ENCODE data around the gene NCOA3.
"Not testable (repeated sequence)": the region's sequence is repeated elsewhere in the genome, so short reads cannot be mapped to it uniquely, and the experiment has no call there.

The NCOA3 gene

GRCh38 chr20:47578543-47578942 is 76.9 kb downstream of the NCOA3 start:
- H3K9me2 ChIP-seq (ENCODE audit: low read depth, low read length) = no peaks in the 10 kb centered on the region
- no peak overlapping the region for H2AFZ ChIP-seq (ENCODE audit: low read length)
- 0 out of 2 replicates have a peak, but pooled peaks cover 4% of the 10 kb centered on the region for H3F3A ChIP-seq (ENCODE audit: insufficient read depth, low read length)
- no peak for TF ChIP-seq CTCF (IDR thresholded peaks at IDR 0.05; ENCODE audit: low read length)
- TF ChIP-seq EZH2 (IDR thresholded peaks at IDR 0.05; ENCODE audit: borderline replicate concordance, low read length) = no peak
- no peak overlapping the region for H3K9ac ChIP-seq (ENCODE audit: low read length)
- H3K4me3 ChIP-seq (ENCODE audit: low read depth, low read length, poor library complexity, severe bottlenecking) = no peak overlapping the region
- H3K79me2 ChIP-seq (ENCODE audit: insufficient read depth, low read length) = peaks cover 98% of the 10 kb centered on the region
- no peaks in the 10 kb centered on the region for H3K9me3 ChIP-seq (ENCODE audit: low read length)
- 0 out of 2 replicates have a peak, but pooled peaks cover 9% of the 10 kb centered on the region for H4K20me1 ChIP-seq (ENCODE audit: insufficient read depth, low read length)
- H3K4me2 ChIP-seq (ENCODE audit: low read length) = no peak overlapping the region
- peaks cover 65% of the 10 kb centered on the region; the same call in 1 of the 2 replicates for H3K36me3 ChIP-seq (ENCODE audit: insufficient read depth, low read length)
- H3K4me1 ChIP-seq (ENCODE audit: insufficient read depth, low read length, severe bottlenecking) = peaks cover 52% of the 10 kb centered on the region
- no peak overlapping the region for H3K27ac ChIP-seq (ENCODE audit: low read depth, low read length, poor library complexity, severe bottlenecking)
- H3K27me3 ChIP-seq (ENCODE audit: insufficient read depth, low read length) = no peaks in the 10 kb centered on the region

DNA sequence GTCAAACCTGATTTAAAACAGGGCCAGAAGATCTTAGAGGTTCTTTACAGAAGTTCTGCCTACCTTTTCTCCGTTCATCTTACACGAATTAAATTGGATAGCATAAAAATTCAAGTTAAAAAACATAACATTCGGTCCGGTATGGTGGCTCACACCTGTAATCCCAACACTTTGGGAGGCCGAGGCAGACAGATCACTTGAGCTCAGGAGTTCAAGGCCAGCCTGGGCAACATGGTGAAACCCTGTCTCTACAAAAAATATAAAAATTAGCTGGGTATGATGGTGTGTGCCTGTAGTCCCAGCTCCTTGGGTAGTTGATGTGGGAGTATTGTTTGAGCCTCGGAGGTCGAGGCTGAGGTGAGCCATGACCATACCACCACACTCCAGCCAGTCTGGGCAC is 79.0 kb downstream of the NCOA3 start:
- H3K9ac ChIP-seq (ENCODE audit: low read length); H3K9me2 ChIP-seq (ENCODE audit: low read depth, low read length); H3K9me3 ChIP-seq (ENCODE audit: low read length); H4K20me1 ChIP-seq (ENCODE audit: insufficient read depth, low read length); H3K27me3 ChIP-seq (ENCODE audit: insufficient read depth, low read length); H3K27ac ChIP-seq (ENCODE audit: low read depth, low read length, poor library complexity, severe bottlenecking); H3K4me2 ChIP-seq (ENCODE audit: low read length); H3K4me3 ChIP-seq (ENCODE audit: low read depth, low read length, poor library complexity, severe bottlenecking); H3F3A ChIP-seq (ENCODE audit: insufficient read depth, low read length); H2AFZ ChIP-seq (ENCODE audit: low read length): not testable (repeated sequence)
- H3K79me2 ChIP-seq (ENCODE audit: insufficient read depth, low read length) = peaks cover 93% of the 10 kb centered on the region
- H3K36me3 ChIP-seq (ENCODE audit: insufficient read depth, low read length) = peaks cover 78% of the 10 kb centered on the region
- peaks cover 30% of the 10 kb centered on the region for H3K4me1 ChIP-seq (ENCODE audit: insufficient read depth, low read length, severe bottlenecking)

DNA sequence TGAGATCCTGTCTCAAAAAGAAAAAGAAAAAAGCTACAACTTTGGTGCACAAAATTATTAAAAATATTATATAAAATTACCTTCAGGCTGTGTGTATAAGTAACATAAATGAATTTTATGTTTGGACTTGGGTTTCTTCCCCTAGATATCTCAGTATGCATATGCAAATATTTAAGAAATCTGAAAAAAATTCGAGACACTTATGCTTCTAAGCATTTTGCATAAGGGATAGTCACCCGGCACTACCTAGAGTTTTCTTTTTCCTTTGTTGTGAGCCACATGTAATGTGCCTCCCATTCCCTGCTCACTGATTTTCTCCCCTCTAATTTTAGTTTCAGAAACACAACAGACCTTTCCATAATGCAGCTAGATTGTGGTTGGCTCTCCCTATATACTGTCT is 79.4 kb downstream of the NCOA3 start:
- no peak overlapping the region for H3K4me3 ChIP-seq (ENCODE audit: low read depth, low read length, poor library complexity, severe bottlenecking)
- no peak overlapping the region for H3K4me2 ChIP-seq (ENCODE audit: low read length)
- no peak overlapping the region for H3K9ac ChIP-seq (ENCODE audit: low read length)
- H3K36me3 ChIP-seq (ENCODE audit: insufficient read depth, low read length) = peaks cover 82% of the 10 kb centered on the region
- no peak overlapping the region for H2AFZ ChIP-seq (ENCODE audit: low read length)
- H3K27me3 ChIP-seq (ENCODE audit: insufficient read depth, low read length) = no peaks in the 10 kb centered on the region
- TF ChIP-seq CTCF (IDR thresholded peaks at IDR 0.05; ENCODE audit: low read length) (no peak), EZH2 (IDR thresholded peaks at IDR 0.05; ENCODE audit: borderline replicate concordance, low read length) (no peak)
- H3K79me2 ChIP-seq (ENCODE audit: insufficient read depth, low read length) = peaks cover 93% of the 10 kb centered on the region
- no peaks in the 10 kb centered on the region for H3K9me2 ChIP-seq (ENCODE audit: low read depth, low read length)
- 0 out of 2 replicates have a peak, but pooled peaks cover 9% of the 10 kb centered on the region for H4K20me1 ChIP-seq (ENCODE audit: insufficient read depth, low read length)
- H3F3A ChIP-seq (ENCODE audit: insufficient read depth, low read length) = 0 out of 2 replicates have a peak, but pooled peaks cover 4% of the 10 kb centered on the region
- H3K27ac ChIP-seq (ENCODE audit: low read depth, low read length, poor library complexity, severe bottlenecking) = peak overlapping the region; percentile 33
- H3K4me1 ChIP-seq (ENCODE audit: insufficient read depth, low read length, severe bottlenecking) = peaks cover 26% of the 10 kb centered on the region
- no peaks in the 10 kb centered on the region for H3K9me3 ChIP-seq (ENCODE audit: low read length)

GRCh38 chr20:47583551-47583950 is 81.9 kb downstream of the NCOA3 start:
- H4K20me1 ChIP-seq (ENCODE audit: insufficient read depth, low read length) = 0 out of 2 replicates have a peak, but pooled peaks cover 9% of the 10 kb centered on the region
- peaks cover 95% of the 10 kb centered on the region for H3K79me2 ChIP-seq (ENCODE audit: insufficient read depth, low read length)
- no peak overlapping the region for H2AFZ ChIP-seq (ENCODE audit: low read length)
- no peaks in the 10 kb centered on the region for H3K9me2 ChIP-seq (ENCODE audit: low read depth, low read length)
- no peak overlapping the region for H3K9ac ChIP-seq (ENCODE audit: low read length)
- peaks cover 95% of the 10 kb centered on the region for H3K36me3 ChIP-seq (ENCODE audit: insufficient read depth, low read length)
- TF ChIP-seq CTCF (IDR thresholded peaks at IDR 0.05; ENCODE audit: low read length) = no peak
- no peak for TF ChIP-seq EZH2 (IDR thresholded peaks at IDR 0.05; ENCODE audit: borderline replicate concordance, low read length)
- H3K27me3 ChIP-seq (ENCODE audit: insufficient read depth, low read length) = no peaks in the 10 kb centered on the region
- peaks cover 11% of the 10 kb centered on the region; the same call in 1 of the 2 replicates for H3F3A ChIP-seq (ENCODE audit: insufficient read depth, low read length)
- peaks cover 11% of the 10 kb centered on the region for H3K4me1 ChIP-seq (ENCODE audit: insufficient read depth, low read length, severe bottlenecking)
- H3K27ac ChIP-seq (ENCODE audit: low read depth, low read length, poor library complexity, severe bottlenecking) = no peak overlapping the region
- no peak overlapping the region for H3K4me3 ChIP-seq (ENCODE audit: low read depth, low read length, poor library complexity, severe bottlenecking)
- no peaks in the 10 kb centered on the region for H3K9me3 ChIP-seq (ENCODE audit: low read length)
- H3K4me2 ChIP-seq (ENCODE audit: low read length) = no peak overlapping the region

Measured in OCI-LY1 (cell line).